ENCODE results near the gene MEF2A. TPM values are rescaled to one million over a fixed set of nuclear protein-coding genes. Genes with fewer than 3 reads are reported as not detected.

Gene MEF2A
- total and polyA plus RNA-seq, 10 of the 15 experiments (the other 5 are each of a cell fraction or from before 2014, with no cell fraction given) = 7.2 to 46.7 (median 35.9) TPM

DNA sequence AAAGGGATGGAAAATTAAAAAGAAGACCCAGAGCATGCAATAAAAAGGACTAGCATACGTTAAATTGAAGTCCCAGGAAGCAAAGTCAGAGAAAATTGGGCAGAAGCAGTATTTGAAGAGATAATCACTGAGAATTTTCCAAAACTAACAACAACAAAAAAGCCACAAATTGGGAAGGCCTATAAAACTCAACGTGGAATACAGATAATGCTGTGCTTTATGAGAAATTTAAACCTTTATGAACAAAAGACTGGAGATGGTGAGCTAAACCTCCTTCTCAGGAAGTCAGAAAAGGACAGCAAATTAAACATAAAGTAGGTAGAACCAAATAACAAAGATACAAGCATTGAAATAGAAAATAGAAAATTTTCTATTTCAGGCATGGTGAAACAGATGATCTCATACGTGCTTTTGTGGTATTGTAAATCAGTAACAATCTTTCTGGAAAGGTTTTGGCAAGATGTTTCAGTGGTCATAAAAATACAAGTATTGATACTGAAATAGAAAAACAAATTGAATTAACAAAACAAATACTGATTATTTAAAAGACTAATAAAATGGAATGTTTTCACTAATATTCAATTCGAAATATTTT is 111.9 kb downstream of the MEF2A start (continued):
- TF ChIP-seq SMAD1 (IDR thresholded peaks at IDR 0.05; ENCODE audit: low read depth, partially characterized antibody) (no peak), YBX1 (IDR thresholded peaks at IDR 0.05) (no peak), CUX1 (IDR thresholded peaks at IDR 0.05; ENCODE audit: insufficient replicate concordance, low read depth, low read length) (peak; percentile 52), KDM1A (IDR thresholded peaks at IDR 0.05; ENCODE audit: borderline replicate concordance) (no peak), SMAD5 (IDR thresholded peaks at IDR 0.05; ENCODE audit: low read depth) (no peak), SMC3 (IDR thresholded peaks at IDR 0.05; ENCODE audit: borderline replicate concordance, low read length) (no peak), CBFB (IDR thresholded peaks at IDR 0.05; ENCODE audit: low read depth) (no peak), NR2C1 (IDR thresholded peaks at IDR 0.05) (no peak), PML (IDR thresholded peaks at IDR 0.05; ENCODE audit: low read length) (no peak), RB1 (IDR thresholded peaks at IDR 0.05; ENCODE audit: borderline replicate concordance) (no peak), FOXK2 (IDR thresholded peaks at IDR 0.05) (no peak), JUNB (IDR thresholded peaks at IDR 0.05) (peak; percentile 56), HDAC2 (IDR thresholded peaks at IDR 0.05) (no peak)
